Fibroblast of gingiva (primary cell): ENCODE data around the gene PHF10.
A peak's percentile ranks its signal among the peaks of the same experiment; 100 is the strongest.
"Not testable (repeated sequence)": the region's sequence is repeated elsewhere in the genome, so short reads cannot be mapped to it uniquely, and the experiment has no call there.

Experiments used
- DNase-seq: peaks from one replicate; pipeline ENCODE4 v3.0.0-alpha.2; 2011; ENCODE audit warnings: low read depth

Gene PHF10

DNA sequence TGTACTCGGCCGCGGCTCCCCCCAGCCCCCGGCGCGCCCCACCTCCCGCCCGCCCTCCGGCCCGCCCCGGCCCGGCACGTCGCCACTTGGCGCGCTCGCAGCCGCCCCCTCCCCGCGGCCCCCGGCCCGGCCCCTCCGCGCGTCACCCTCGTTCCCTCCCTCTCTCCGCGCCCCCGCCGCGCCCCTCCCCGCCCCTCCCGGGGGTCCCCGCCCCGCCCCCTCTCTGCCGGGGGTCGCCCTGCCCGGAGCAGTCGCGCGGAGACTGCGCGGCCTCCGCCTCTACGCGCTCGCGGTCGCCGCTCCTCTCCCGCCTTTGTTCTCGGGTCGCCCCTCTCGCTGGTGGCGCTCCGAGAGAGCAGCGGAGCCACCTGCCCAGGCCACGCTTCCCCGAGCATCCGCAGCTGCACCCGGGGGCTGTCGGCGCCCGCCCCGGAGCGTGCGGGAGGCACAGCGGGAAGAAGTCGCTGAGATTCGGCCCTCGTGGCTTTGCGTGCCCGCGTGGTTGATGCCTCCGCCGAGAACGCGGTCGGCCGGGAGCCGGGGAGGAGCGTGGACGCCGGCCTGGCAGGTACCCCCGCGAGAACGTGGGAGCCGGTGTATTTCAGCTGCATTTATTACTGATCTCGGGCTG lies at the start of gene PHF10:
PHF10 (minus strand) TSS at position 7 of the 631 bp plus-strand sequence. CDS start 569 bp downstream, outside the sequence.
- peak; percentile 12 for DNase-seq

DNA sequence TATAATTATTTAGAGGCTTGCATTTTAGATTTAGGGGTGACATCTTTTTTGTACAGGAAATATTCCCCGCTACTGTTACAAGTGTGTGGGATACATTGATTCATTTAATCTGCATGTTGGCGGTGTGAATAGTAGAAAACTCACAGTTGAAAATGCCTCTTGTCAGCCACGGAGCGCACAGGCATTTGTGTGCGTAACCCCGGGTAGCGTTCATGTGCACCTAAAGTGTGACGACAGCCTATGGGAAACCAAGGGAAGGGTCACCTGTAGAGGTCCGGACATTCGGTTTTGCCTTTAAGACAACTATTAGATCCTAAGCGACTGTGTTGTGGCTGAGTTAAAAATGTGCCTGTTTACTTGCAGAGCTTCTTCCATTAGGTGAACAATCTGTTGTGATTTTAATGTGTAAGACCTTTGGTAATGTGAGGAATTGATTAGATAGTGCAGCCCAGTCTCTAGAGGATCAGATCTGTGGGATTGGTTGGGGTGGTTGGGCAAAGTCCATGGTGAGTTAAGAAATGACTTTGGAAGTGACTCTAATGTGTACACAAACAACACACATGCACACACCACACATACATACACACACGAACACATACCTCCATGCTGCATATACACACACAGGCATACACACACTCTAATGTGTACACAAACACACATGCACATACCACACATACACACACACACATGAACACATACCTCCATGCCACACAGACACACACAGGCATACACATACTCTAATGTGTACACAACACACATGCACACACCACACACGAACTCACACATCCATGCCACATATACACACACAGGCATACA lies 42.8 kb upstream of the PHF10 start:
- no peak for DNase-seq

DNA sequence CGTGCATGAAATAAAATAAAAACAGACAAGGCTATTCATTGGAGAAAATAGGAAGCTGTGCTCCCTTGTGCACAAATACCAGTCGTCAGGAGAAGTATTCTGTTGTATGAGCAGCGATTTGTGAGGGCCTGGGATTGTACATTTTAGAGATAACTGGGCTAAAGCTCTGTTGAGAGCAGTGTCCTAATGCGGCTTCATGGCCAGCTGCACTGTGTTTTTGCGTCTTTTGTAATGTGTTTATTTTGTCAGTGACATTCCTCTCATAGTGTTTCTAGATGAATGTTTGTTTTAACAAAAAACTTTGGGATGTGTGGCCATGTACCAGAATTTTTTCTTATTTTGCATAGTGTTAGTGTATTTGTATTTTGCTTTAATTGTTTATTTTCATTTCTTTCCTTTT lies 41.9 kb upstream of the PHF10 start:
- DNase-seq, result peak; percentile 68

DNA sequence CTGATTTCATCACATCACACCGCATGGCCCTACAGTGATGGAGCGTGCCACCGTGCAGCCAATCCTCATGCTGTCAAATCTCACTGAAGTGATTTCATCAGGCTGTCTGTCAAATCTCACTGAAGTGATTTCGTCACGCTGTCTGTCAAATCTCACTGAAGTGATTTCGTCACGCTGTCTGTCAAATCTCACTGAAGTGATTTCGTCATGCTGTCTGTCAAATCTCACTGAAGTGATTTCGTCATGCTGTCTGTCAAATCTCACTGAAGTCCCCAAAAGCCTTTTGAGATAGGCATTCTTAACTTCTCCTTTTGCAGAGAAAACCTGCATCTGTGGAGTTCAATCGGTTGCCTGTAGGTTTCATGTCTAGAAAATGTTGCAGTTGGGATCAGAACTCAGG lies 41.5 kb upstream of the PHF10 start:
- DNase-seq, result not testable (repeated sequence)

DNA sequence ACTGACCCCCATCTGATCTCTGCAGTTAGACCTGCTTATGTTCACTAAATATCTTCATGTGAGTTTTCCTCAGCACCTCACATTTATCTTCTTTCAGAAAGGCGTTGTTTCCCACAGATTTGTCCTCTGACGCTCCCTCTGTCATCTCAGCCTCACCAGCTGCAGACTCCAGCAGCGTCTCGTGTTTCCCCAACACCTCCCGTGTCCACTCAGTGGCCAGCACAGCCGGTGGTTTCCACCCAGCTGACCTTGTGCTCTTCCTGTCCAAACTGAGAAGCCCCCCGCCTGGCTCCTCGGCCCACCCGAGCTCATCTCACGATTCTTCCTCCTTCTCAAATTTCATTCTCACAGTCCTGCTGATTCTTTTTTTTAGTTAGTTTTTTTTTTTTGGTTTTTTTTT lies 39.6 kb upstream of the PHF10 start:
- no peak for DNase-seq

DNA sequence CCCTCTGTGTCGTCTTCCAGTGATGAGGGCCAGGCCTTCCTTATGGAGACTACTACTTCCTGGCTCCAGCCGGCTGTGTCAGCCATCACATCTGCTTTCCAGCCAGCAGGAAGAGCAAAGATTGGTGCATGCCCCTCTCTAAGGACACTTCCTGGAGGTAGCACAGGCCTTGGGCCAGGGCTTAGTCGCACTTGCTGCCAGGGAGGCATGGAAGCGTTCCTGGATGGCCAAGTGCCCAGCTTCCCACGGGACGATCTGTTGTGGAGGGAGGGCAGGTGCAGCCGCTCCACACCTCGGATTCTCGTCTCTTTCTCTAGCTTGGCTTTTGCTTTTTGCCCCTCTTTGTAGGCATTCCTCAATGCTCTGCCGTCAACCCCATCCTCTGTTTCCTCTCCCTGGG lies 39.0 kb upstream of the PHF10 start:
- DNase-seq, result no peak

DNA sequence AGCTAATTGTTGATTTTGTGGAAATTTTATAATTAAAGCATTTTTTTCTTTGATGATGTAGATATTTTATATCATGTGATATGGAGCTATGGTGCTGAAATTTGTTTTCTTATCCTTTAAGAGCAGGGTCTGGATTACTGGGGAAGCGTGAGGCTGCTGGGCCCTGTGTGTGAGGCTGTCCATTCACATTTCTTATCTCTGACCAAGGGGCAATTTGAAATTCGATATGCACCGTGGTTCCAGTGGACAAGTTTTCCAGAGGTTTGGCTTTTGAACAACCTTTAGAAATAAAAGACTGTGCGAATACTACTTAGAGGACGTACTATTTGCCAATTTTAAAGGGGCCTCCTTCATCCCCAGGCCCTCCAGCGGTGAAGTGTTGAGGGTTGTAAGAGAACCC lies 30.9 kb upstream of the PHF10 start:
- DNase-seq, result no peak

DNA sequence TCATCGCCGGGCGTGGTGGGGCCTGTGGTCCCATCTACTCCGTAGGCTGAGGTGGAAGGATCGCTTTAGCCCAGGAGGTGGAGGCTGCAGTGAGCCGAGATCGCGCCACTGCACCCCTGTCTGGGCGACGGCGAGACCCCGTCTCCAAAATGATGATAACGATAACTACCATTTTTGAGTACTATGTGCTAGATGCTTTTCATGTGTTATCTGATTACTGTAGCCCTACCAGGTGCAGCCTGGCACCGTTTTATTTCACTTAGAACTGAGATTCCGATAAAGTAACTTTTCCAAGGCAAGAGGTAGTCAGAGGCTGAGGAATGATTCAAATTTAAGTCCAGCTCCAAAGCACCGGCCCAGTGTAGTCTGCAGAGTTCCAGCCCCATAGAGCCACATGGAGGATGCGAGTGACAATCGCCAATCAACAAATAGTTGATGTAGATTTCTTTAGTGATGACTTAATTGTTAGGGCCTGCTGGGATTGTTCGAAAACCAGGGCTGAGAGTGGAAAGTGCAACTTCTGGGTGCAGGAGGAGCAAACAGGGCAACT lies 27.8 kb upstream of the PHF10 start:
- no peak for DNase-seq

DNA sequence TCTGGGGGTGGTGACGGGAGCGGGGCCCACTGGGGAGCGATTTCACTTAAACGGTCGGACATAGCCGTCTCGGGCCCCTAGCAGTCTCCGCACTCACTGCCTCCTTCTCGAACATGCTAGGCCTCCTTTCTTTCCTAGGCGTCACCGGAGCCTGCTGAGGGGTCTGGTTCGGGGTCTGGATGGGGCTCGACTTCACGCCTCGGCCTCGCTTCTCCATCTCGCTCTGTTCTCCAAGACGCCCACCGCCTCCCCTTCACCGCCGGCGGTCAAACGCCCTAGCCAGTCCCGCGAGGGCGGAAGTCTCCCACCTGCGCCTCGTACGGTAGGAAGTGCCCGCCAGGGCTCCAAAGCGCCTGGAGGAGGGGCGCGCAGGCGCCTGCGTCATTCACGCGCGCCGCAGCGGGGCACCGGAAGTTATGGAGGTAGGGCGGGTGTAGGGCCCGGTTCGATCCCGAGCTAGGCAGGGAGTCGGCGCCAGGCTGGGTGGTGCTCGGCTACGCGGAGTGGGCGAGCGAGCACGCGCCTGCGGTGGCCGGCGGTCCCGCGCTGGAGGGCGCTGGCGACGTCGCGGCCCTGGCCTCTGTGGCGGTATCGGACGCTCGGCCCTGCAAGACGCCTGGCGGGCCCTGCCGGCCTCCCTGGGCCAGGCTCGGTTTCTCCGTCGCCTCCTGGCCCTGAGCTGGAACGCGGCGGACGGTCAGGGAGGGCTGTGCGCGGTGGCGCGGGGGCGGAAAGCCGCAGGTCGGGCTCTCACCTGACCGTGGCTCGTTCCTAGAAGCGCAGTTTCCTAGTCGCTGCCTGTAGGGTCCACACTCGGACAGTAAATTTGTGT lies 27.2 kb upstream of the PHF10 start, which contains the start of the genes DYNLT2 and ERMARD:
DYNLT2 (minus strand) TSS at position 331 of the 832 bp plus-strand sequence; CDS start at position 217, 114 bp downstream.
ERMARD (plus strand) TSS at position 381 of the 832 bp plus-strand sequence; CDS start at position 417, 36 bp downstream.
- DNase-seq, result peak; percentile 92

DNA sequence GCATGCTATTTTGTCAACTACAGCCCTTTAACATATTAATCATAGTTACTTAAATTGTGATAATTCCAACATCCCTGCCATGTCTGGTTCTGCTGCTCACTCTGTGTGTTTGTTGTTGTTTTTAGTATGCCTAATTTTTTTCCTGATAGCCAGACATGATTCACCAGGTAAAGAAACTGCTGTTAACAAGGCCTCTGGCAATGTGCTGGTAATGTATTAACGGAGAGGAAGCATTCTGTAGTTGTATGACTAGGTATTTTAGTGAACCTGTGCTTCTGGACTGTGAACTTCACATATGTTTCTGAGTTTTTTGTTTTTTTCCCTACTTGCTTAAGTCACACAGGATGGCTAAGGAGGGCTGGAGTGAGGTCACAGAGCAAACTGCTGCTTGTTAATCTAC lies 22.3 kb upstream of the PHF10 start:
- no peak for DNase-seq

DNA sequence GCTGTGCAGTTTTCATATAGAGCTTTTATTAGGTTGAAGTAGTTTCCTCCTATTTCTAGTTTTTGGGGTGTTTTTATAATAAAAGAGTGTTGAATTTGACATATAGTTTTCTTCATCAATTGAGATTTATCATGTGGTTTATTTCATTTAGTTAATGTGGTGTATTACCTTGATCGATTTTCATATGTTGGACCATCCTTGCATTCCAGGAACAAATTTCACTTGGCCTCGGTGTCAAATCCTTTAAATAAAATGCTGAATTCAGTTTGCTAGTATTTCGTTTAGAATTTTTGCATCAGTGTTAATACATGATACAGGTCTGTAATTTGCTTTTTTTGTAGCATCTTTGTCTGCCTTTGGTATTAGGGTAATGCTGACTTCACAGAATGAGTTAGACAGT lies 21.1 kb upstream of the PHF10 start:
- DNase-seq, result no peak

DNA sequence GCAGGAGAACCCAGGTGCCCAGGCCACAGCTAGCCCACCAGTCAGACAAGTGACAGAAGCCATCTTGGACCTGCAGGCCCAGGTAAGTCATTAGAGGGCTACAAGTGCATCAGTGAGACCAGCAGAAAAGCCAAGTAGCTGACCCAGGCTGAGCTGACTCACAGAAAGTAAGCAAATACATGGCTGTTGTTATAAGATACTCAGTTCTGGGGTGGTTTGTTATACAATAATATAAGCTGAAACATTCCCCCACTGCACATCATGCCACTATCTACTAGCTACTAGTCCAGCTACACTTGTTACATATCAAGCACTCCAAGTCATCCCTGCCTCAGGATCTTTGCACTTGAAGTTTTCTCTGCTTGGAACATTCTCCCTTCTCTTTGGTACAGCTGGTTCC lies 17.0 kb upstream of the PHF10 start:
- no peak for DNase-seq

DNA sequence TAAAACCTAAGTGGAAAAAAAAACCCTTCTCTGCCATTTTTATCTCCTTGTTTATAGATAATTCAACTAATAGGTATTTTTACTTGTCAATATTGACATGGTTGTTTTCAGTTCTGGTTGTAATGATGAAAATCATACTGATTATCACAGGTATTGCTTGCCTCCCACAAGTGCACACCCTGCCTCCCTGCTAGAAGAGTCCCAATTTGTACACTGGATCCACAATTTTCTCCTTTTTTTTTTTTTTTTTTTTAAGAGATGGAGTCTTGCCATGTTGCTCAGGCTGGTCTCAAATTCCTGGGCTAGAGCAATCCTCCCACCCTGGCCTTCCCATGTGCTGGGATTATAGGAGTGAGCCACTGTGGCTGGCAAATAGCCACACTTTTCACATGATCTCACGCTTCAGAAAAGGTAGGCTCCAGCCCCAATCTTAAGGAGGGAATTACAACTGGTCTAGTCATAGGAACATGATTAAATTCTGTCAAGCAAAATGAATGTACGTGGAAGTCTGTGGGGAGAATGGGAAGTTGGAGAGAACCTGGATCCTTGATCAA lies 14.8 kb upstream of the PHF10 start:
- DNase-seq, result no peak

DNA sequence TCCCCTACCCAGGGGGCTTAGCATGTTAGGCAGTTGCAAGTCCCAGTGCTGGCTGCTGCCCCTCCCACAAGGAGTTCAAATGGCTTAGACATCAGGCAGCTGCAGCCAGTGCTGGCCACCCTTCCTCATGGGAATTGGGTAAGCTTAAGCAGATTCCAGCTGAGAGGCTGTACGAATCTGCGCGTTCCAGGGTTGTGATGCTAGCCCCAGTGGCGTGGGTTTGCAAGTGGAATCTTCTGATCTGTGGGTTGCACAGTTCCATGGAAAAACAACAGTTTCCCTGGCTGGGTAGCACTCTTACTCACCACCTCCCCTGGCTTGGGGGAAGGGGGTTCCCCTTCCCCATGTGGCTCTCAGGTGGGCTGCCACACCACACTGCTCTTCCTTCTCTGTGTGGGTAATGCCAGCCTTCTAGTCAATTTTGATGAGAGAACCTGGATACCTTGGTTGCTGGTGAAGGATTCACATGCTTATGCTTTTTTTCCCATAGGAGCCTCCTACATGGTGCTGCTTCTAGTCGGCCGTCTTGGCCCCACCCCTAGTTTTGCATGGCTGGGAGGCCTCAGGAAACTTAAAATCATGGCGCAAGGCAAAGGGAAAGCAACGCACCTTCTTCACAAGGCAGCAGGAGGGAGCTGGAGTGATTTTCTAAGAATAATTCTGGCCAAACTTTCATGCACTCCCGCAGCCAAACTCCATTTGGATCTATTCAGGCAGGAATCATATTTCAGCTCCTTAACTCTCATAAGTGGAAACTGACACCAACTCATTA lies 14.1 kb upstream of the PHF10 start:
- DNase-seq, result peak; percentile 36

DNA sequence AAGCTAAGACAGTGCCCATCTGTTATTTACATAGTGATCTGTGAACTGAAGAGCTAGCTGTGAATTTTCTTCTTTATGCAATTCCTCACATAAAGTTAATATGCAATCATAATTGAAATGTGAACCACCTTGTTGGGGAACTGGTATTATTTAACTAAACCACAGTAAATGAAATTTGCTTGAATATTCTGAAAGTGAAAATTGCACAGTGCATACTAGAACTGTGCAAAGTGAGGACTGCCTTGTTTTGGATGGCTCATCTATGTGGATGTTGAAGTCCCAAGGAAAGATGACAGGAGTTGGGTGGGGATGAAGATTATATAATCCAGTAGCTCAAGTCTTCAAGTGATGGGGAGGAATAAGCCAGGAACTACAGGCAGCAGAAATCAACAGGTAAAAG lies 5.7 kb upstream of the PHF10 start:
- no peak for DNase-seq

DNA sequence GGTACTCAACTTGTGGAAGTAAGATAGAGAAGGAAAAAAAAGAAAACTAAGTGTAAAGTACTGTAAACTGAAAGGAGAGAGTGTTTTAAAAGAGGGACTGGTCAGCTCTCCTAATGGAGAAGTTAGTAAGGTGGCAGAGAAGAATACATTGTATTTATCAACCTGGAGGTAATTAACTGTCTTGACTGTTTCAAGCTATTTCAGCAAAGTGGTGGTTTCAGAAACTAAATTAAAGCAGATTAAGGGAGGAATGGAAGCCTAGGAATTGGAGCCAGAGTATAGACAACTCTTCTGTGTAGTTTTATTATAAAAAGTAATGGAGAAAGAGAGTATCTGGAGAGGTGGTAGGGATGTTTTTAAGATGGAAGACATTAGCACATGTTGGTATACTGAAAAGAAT lies 2.7 kb upstream of the PHF10 start:
- no peak for DNase-seq

DNA sequence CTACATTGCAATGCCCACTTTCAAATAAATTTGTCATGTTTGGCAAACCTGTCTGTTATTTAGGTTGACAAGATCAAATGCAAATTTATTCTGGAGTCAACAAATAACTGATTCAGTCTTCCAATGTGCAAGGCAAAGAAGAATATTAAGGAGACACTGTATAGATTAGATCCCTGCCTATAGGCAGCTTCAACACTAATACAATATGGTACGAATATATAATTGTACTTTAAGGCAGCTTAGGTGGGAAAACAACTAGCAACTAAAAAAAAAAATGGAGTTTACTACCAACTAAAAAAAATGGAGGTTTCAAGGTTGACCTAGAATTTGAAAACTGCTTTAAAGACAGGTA lies 1.7 kb upstream of the PHF10 start:
- DNase-seq, result no peak

DNA sequence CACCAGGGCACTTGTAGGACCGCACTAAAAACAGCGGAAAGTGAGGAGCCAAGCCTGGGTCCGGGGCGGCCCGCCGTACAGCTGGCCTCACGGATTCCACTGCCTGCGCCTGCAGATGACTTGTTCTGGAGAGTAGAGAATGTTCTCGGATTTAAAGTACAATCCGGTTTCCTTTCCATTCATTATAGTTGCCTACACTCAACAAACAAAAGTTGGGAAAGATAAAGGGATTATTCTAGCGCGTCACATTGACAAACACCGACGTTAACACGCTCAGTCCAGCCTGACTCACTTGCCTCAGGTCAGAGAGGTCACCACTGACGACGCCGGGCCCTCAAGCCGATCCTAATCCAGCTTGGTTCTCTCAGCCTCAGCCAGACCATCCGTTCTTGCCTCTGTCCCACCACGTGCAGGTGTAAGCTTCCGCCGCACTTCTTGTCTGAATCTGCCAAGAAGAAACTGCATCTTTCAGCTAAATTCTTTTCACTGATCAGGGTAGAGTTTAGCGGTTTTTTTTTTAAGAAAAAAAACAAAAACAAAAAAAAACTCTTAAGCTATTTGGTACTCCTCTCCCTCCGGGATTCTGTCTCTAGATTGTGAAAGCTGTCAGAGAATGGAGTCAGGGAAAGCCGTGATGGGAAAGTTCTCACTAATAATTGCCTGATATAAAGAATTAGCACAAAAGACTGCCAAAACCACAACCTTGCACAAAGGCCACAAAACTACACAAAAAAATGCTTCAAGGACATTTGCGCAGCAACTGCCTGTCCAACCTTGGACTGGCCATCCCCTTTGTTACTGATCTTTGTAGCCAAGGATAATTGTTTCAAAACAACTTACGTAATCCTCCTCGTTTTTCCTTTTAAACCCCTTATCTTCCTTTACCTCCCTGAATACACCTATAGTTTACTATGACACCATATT lies 1.1 kb upstream of the PHF10 start:
- peak; percentile 60 for DNase-seq

DNA sequence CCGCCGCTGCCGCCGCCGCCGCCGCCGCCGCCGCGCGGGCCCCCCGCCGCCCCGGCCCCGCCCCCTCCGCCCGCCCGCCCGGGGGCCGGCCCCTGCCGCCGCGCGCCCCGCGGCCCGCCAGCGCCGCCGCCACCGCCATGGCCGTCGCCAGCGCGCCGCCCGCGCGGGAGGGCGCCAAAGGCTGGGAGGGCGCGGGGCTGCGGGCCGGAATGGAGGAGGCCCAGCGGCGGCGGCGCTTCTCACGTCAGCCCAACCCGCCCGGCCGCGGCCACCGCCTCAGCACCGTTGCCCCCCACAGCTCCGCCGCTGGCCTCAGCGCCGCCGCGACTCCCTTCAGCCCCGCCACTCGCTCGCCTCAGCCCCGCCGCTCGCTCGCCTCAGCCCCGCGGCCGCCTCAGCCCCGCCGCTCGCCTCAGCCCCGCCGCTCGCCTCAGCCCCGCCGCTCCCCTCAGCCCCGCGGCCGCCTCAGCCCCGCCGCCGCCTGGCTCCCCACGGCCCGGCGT lies 258 bp downstream of the PHF10 start:
- DNase-seq, result peak; percentile 22
